Vagina (tissue), 2 donors: ENCODE measurements around the gene TNNC1.

Source experiments
- POLR2A ChIP-seq, 2 donors: fragments of 450-650 bp; IDR thresholded peaks; one replicate each; pipeline ENCODE4 v1.6.1; 2017; ENCODE audit warnings: antibody characterized with exemption in 2 of 2, mild to moderate bottlenecking in 2 of 2, moderate library complexity in 2 of 2
- POLR2AphosphoS5 ChIP-seq, 2 donors: sonication (generic); formaldehyde crosslinking; IDR thresholded peaks; one replicate each; pipeline ENCODE4 v1.9.0; 2017; ENCODE audit warnings: antibody characterized with exemption in 2 of 2, mild to moderate bottlenecking in 2 of 2, low read depth in 1 of 2; ENCODE audit not compliant: insufficient read depth in 1 of 2
- TF ChIP-seq, protein P1 (sequence below), 3 experiments: fragments of 450-650 bp in 2 of 3; fragments of 200-600 bp in 1 of 3; sonication (generic) in 1 of 3; IDR thresholded peaks; one replicate each; pipeline ENCODE4 v1.5.1; 2017 to 2019; ENCODE audit warnings: antibody characterized with exemption in 3 of 3, mild to moderate bottlenecking in 2 of 3, moderate library complexity in 2 of 3

DNA sequence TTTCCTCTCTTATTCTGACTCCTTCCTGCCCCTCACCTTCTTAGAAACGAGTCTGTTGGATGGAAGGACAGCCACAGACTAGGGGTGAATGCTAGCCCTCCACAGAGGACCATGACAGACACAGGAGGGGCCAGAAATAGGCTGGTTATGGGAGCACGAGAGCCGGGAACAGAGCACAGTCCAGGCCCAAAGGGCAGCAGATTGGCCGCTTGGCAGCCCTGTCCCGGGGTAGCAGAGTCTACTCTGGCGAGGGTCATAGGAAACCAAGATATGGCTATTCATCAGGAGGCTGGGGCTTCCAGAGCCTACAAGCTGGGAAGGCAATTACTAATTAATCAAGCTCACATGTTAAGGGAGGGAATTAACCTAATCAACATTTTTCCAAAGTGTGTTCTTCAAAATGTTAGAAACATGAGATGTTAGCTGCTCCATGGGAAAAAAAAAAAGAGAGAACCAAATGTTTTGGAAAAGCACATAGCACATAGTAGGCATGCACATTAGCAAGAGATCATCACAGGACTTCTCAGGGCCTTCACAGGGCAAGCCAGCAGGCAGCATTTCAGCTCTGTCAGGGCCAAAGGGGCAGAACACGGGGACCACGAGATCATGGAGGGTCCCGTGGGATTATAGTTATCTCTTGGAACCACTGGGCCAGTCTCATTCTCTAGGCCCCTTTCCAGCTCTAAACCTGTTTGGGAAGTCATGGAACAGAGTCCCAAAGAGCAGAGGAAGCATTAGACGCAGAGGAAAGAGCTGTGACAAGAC is 22.2 kb downstream of the TNNC1 start:
- TF ChIP-seq, protein P1, sequence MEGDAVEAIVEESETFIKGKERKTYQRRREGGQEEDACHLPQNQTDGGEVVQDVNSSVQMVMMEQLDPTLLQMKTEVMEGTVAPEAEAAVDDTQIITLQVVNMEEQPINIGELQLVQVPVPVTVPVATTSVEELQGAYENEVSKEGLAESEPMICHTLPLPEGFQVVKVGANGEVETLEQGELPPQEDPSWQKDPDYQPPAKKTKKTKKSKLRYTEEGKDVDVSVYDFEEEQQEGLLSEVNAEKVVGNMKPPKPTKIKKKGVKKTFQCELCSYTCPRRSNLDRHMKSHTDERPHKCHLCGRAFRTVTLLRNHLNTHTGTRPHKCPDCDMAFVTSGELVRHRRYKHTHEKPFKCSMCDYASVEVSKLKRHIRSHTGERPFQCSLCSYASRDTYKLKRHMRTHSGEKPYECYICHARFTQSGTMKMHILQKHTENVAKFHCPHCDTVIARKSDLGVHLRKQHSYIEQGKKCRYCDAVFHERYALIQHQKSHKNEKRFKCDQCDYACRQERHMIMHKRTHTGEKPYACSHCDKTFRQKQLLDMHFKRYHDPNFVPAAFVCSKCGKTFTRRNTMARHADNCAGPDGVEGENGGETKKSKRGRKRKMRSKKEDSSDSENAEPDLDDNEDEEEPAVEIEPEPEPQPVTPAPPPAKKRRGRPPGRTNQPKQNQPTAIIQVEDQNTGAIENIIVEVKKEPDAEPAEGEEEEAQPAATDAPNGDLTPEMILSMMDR (IDR thresholded peaks at IDR 0.05) = no peak
- TF ChIP-seq POLR2A (IDR thresholded peaks at IDR 0.05) (no peak), POLR2AphosphoS5 (IDR thresholded peaks at IDR 0.05; ENCODE audit: insufficient read depth in 1 of 2, low read depth in 1 of 2) (no peak)
